PC-9 (cell line): ENCODE measurements around the gene ZMYM2. TPM values are rescaled to one million over a fixed set of nuclear protein-coding genes. Genes with fewer than 3 reads are reported as not detected.

Experiments used
- BruUV-seq: library from RNA; stranded (reverse); fragments of 400-500 nt; replicated peaks from 2 replicates; lab custom pipeline; 2021; lab: Mats Ljungman, UMichigan
- CTCF ChIA-PET: fragments of 300-600 bp; sonication (Branson Sonifier 250); formaldehyde crosslinking; loops from one replicate; lab custom pipeline; 2022; ENCODE audit warnings: antibody characterized with exemption; lab: Charles Lee
- POLR2A ChIA-PET: fragments of 300-600 bp; sonication (Branson Sonifier 250); formaldehyde crosslinking; loops from one replicate; lab custom pipeline; 2022; ENCODE audit warnings: antibody characterized with exemption; ENCODE audit not compliant: unreplicated experiment; lab: Charles Lee
- DNase-seq, 2 experiments: peaks; one replicate each; pipeline versions ENCODE4 v3.0.0 to v3.0.0-alpha.2; 2015 to 2022; ENCODE audit warnings: mixed read lengths in 1 of 2
- H2AFZ ChIP-seq: fragments of 200-600 bp; sonication (generic); 2 replicates; pipeline ENCODE4 v1.8.1; 2017; ENCODE audit warnings: antibody characterized with exemption
- H3F3A ChIP-seq: fragments of 200-600 bp; sonication (generic); 2 replicates; pipeline ENCODE4 v1.8.1; 2017; ENCODE audit warnings: antibody characterized with exemption, mild to moderate bottlenecking, low read depth; ENCODE audit not compliant: insufficient read depth
- H3K27ac ChIP-seq: fragments of 200-600 bp; sonication (generic); 2 replicates; pipeline ENCODE4 v1.6.1; 2016; ENCODE audit warnings: mixed run types
- H3K27me3 ChIP-seq: fragments of 200-600 bp; sonication (generic); 2 replicates; pipeline ENCODE4 v1.6.1; 2016; ENCODE audit warnings: low read depth, mixed run types; ENCODE audit not compliant: insufficient read depth
- H3K36me3 ChIP-seq: fragments of 200-600 bp; sonication (generic); 2 replicates; pipeline ENCODE4 v1.6.1; 2016; ENCODE audit warnings: low read depth, mixed run types
- H3K4me1 ChIP-seq: fragments of 200-600 bp; sonication (generic); replicated peaks from 2 replicates; pipeline ENCODE4 v1.6.1; 2016; ENCODE audit warnings: mixed run types; ENCODE audit not compliant: insufficient read depth
- H3K4me2 ChIP-seq: fragments of 200-600 bp; sonication (generic); 2 replicates; pipeline ENCODE4 v1.6.1; 2017; ENCODE audit warnings: mixed run types
- H3K4me3 ChIP-seq: fragments of 200-600 bp; sonication (generic); 2 replicates; pipeline ENCODE4 v1.6.1; 2016; ENCODE audit warnings: mixed run types
- H3K79me2 ChIP-seq: fragments of 200-600 bp; sonication (generic); 2 replicates; pipeline ENCODE4 v1.6.1; 2017; ENCODE audit warnings: low read depth, mixed run types
- H3K9me2 ChIP-seq: fragments of 200-600 bp; sonication (generic); 2 replicates; pipeline ENCODE4 v1.8.1; 2017; ENCODE audit warnings: mild to moderate bottlenecking; ENCODE audit not compliant: insufficient read depth
- H3K9me3 ChIP-seq: fragments of 200-600 bp; sonication (generic); 2 replicates; pipeline ENCODE4 v1.8.1; 2016; ENCODE audit warnings: low read depth; ENCODE audit not compliant: insufficient read depth
- H4K20me1 ChIP-seq: fragments of 200-600 bp; sonication (generic); 2 replicates; pipeline ENCODE4 v1.8.1; 2017; ENCODE audit not compliant: insufficient read depth
- EZH2 ChIP-seq: fragments of 200-600 bp; sonication (generic); IDR thresholded peaks from 2 replicates; pipeline ENCODE4 v1.8.0; 2017; ENCODE audit warnings: antibody characterized with exemption, low read depth
- intact Hi-C: fragments of 100-400 bp; cut with micrococcal nuclease; formaldehyde crosslinking; loops from one replicate; pipeline ENCODE4 v1.10.0; 2022; ENCODE audit not compliant: unreplicated experiment
- total RNA-seq: library from RNA; stranded (reverse); gene quantifications from 2 replicates; pipeline ENCODE4 v1.2.3, GENCODE V29; 2021
- TF ChIP-seq, protein P1 (sequence below): fragments of 200-600 bp; sonication (generic); conservative IDR thresholded peaks from 2 replicates; pipeline ENCODE4 v1.6.1; 2017; ENCODE audit warnings: mixed run types, antibody characterized with exemption, mild to moderate bottlenecking, moderate library complexity

ZMYM2 gene
- total RNA-seq, 1 experiment from 2014 or later = 55.1 TPM

DNA sequence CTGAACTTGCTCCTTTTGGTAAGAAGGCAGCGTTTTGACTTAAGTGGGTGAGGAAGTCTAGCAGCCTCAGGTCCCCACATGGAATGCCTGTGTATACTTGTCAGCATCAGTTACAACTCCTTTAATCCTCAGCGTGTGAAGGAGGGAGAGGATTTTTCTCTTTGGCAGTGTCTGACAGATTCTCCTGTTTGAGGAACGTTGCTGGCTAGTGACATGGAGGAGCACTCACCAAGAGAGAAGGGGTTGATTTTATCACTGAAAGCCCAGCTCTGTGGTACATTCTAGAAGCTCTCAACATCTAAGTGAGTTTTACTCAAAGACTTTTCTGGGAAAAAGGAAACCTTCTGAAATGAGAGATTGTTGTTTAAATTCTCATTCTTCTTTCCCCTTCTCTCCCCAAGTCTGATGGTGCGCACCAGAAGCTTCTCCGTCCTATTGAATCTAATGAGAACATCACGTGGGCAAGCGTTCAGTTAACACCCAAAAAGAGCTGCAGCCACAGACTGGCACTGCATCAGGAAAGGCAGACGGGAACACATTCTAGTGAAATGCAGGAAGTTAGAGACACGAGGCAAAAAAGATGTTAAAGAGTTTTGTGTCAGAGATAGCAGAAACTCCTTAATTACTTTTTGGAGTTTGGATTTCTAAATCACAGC is 144.1 kb downstream of the ZMYM2 start:
- CTCF ChIA-PET = no interaction called here
- Histone ChIP-seq H3K27me3 (no peaks in the 10 kb centered on the region), H3K79me2 (no peaks in the 10 kb centered on the region), H3K9me3 (no peaks in the 10 kb centered on the region), H4K20me1 (no peaks in the 10 kb centered on the region), H3K4me3 (no peak overlapping the region), H3K36me3 (no peaks in the 10 kb centered on the region), H3K4me2 (no peak overlapping the region), H3K4me1 (0 out of 2 replicates have a peak, but pooled peaks cover 5% of the 10 kb centered on the region), H2AFZ (no peak overlapping the region), H3K9me2 (no peaks in the 10 kb centered on the region), H3F3A (no peaks in the 10 kb centered on the region), H3K27ac (no peak overlapping the region)
- POLR2A ChIA-PET = no interaction called here
- no TSS peak for BruUV-seq
- DNase-seq = no peak
- intact Hi-C loops = no loop called here
- no peak for TF ChIP-seq EZH2
- TF ChIP-seq, protein P1, sequence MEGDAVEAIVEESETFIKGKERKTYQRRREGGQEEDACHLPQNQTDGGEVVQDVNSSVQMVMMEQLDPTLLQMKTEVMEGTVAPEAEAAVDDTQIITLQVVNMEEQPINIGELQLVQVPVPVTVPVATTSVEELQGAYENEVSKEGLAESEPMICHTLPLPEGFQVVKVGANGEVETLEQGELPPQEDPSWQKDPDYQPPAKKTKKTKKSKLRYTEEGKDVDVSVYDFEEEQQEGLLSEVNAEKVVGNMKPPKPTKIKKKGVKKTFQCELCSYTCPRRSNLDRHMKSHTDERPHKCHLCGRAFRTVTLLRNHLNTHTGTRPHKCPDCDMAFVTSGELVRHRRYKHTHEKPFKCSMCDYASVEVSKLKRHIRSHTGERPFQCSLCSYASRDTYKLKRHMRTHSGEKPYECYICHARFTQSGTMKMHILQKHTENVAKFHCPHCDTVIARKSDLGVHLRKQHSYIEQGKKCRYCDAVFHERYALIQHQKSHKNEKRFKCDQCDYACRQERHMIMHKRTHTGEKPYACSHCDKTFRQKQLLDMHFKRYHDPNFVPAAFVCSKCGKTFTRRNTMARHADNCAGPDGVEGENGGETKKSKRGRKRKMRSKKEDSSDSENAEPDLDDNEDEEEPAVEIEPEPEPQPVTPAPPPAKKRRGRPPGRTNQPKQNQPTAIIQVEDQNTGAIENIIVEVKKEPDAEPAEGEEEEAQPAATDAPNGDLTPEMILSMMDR = no peak

DNA sequence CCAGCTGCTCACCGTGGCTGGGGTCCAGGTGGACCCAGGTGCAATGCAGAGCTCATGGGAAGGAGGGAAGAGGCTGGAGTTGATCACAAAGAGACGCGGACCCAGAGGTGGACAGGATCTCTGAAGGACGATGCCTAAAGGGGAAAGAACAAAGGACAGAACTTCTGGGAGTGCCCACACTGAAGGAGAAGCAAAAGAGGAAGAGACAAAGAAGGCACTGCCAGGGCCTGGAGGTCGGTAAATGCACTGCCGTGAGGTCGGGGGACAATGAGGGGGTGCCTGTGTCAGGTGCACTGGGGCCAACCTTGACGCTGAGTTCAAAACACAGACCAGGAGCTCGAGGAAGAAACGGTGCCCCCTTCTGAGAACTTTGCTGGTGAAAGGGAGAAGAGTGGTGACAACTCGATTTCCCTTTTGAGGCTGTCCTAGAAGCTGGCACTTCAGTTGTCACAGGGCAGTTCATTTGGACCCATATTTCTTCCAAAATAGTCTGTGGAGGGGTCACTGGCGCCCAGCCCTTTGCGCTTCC is 146.7 kb downstream of the ZMYM2 start:
- TF ChIP-seq, protein P1 = no peak
- TF ChIP-seq EZH2 = no peak
- H3K4me2 ChIP-seq = no peak overlapping the region
- no peaks in the 10 kb centered on the region for H3K9me3 ChIP-seq
- H2AFZ ChIP-seq = no peak overlapping the region
- ChIA-PET CTCF (no interaction called here), POLR2A (no interaction called here)
- H3K27ac ChIP-seq = no peak overlapping the region
- H3K9me2 ChIP-seq = no peaks in the 10 kb centered on the region
- H3K4me3 ChIP-seq = no peak overlapping the region
- H3K79me2 ChIP-seq = no peaks in the 10 kb centered on the region
- H3K4me1 ChIP-seq = 0 out of 2 replicates have a peak, but pooled peaks cover 5% of the 10 kb centered on the region
- no peaks in the 10 kb centered on the region for H3K36me3 ChIP-seq
- no peaks in the 10 kb centered on the region for H4K20me1 ChIP-seq
- intact Hi-C loops = no loop called here
- no peaks in the 10 kb centered on the region for H3K27me3 ChIP-seq
- H3F3A ChIP-seq = no peaks in the 10 kb centered on the region
- no peak for DNase-seq
- no TSS peak for BruUV-seq

DNA sequence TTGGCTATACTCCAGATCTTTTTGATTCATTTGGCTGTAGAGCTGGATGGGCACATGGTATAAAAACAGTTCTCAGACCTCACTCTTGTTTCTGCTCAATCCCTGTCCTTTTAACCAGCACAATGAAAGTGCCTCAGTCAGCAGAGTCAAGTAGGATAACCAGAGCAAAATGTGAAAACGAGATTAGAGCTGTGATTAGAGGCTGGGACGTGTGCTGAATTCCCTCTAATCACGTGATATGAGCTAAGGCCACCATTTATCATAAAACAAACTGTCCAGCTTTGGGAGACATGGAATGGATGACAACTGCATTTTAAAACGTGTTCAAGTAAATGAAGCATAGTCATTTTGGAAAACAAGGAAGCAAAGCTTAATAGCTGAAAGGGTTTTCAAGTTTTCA is 148.2 kb downstream of the ZMYM2 start:
- no peak for DNase-seq
- Histone ChIP-seq H3K27ac (no peak overlapping the region), H3K4me1 (no peaks in the 10 kb centered on the region), H3K79me2 (no peaks in the 10 kb centered on the region), H3K4me2 (no peak overlapping the region), H3F3A (no peaks in the 10 kb centered on the region), H3K4me3 (no peak overlapping the region), H3K27me3 (no peaks in the 10 kb centered on the region), H3K9me3 (no peaks in the 10 kb centered on the region), H3K36me3 (no peaks in the 10 kb centered on the region), H3K9me2 (no peaks in the 10 kb centered on the region), H2AFZ (no peak overlapping the region), H4K20me1 (no peaks in the 10 kb centered on the region)
- intact Hi-C loops = no loop called here
- BruUV-seq = no TSS peak
- ChIA-PET CTCF (no interaction called here), POLR2A (no interaction called here)
- TF ChIP-seq, protein P1 = no peak
- TF ChIP-seq EZH2 = no peak
